Measurements from ENCODE around the gene SGCD. TPM values are rescaled to one million over a fixed set of nuclear protein-coding genes. Genes with fewer than 3 reads are reported as not detected.

Gene SGCD
- total RNA-seq, 1 experiment from 2014 or later: not detected

- Histone ChIP-seq H3K4me1 (ENCODE audit: control insufficient read depth in 1 of 2, insufficient read depth in 2 of 2, low read length in 2 of 2) (no peaks in the 10 kb centered on the region), H3K27me3 (ENCODE audit: insufficient read depth, low read length) (no peaks in the 10 kb centered on the region), H3K9me3 (ENCODE audit: control insufficient read depth in 1 of 2, insufficient read depth in 1 of 2, low read depth in 1 of 2, low read length in 2 of 2) (no peaks in the 10 kb centered on the region), H3K9ac (ENCODE audit: low read length) (no peak overlapping the region), H3K4me3 (replicated peaks in 1 of 2; ENCODE audit: low read depth in 1 of 2, low read length in 2 of 2) (no peak overlapping the region), H3K36me3 (ENCODE audit: control insufficient read depth in 1 of 2, insufficient read depth in 2 of 2, low read length in 2 of 2) (no peaks in the 10 kb centered on the region), H2AFZ (ENCODE audit: low read depth, low read length, poor library complexity, severe bottlenecking) (no peak overlapping the region), H3K9me2 (ENCODE audit: insufficient read depth) (no peaks in the 10 kb centered on the region), H3K27ac (ENCODE audit: low read depth, low read length) (no peak overlapping the region), H4K20me1 (ENCODE audit: insufficient read depth) (no peaks in the 10 kb centered on the region), H3K4me2 (ENCODE audit: low read length) (no peak overlapping the region), H3K79me2 (ENCODE audit: insufficient read depth, low read length) (no peaks in the 10 kb centered on the region)
- no peak for DNase-seq (ENCODE audit: low read depth, low spot score)
- intact Hi-C loops (cut with micrococcal nuclease): no loop called here
- CTCF ChIA-PET: no interaction called here
- POLR2A ChIA-PET: no interaction called here
- no TSS peak for BruUV-seq (replicated peaks)
- TF ChIP-seq MAX (IDR thresholded peaks at IDR 0.05) (no peak), TCF7L2 (IDR thresholded peaks at IDR 0.05; ENCODE audit: borderline replicate concordance, extremely low read depth, insufficient read depth, insufficient read length) (no peak), CEBPB (IDR thresholded peaks at IDR 0.05; ENCODE audit: low read depth) (no peak), ZBTB33 (IDR thresholded peaks at IDR 0.05; ENCODE audit: extremely low read depth, insufficient replicate concordance, low read length) (no peak), EZH2 (IDR thresholded peaks at IDR 0.05) (no peak), REST (IDR thresholded peaks at IDR 0.05; ENCODE audit: low read depth) (no peak), JUND (IDR thresholded peaks at IDR 0.05) (no peak), EGR1 (IDR thresholded peaks at IDR 0.05; ENCODE audit: low read depth) (no peak), SP1 (IDR thresholded peaks at IDR 0.05; ENCODE audit: low read depth) (no peak), YY1 (IDR thresholded peaks at IDR 0.05; ENCODE audit: extremely low read depth, insufficient replicate concordance, low read depth, low read length) (no peak), ELF1 (IDR thresholded peaks at IDR 0.05; ENCODE audit: borderline replicate concordance, low read depth) (no peak), CTCF (IDR thresholded peaks at IDR 0.05 in 2 of 3, conservative IDR thresholded peaks at IDR 0.05 in 1 of 3; ENCODE audit: borderline replicate concordance in 1 of 3, insufficient read depth in 1 of 3, low read depth in 2 of 3, low read length in 2 of 3) (no peak), CBX3 (IDR thresholded peaks at IDR 0.05; ENCODE audit: low read depth) (no peak), EZH2phosphoT487 (IDR thresholded peaks at IDR 0.05; ENCODE audit: borderline replicate concordance) (no peak), POLR2AphosphoS5 (IDR thresholded peaks at IDR 0.05; ENCODE audit: low read depth, low read length) (no peak), ZNF274 (IDR thresholded peaks at IDR 0.05; ENCODE audit: low read depth, low read length) (no peak), RAD21 (IDR thresholded peaks at IDR 0.05; ENCODE audit: low read depth) (no peak), SRF (IDR thresholded peaks at IDR 0.05; ENCODE audit: low read depth) (no peak)
- ATAC-seq: no peak
- RAD21 ChIA-PET (ENCODE audit: low non-redundant PET in 1 of 2, low total read pairs in 2 of 2, uncharacterized antibody in 2 of 2, unreplicated experiment in 2 of 2): no interaction called here
These were observed 353.9 kb downstream of the SGCD start for GRCh38 chr5:156680831-156681230.

Measured in HCT116 (cell line).